Activated CD4-positive, alpha-beta T cell treated with anti-CD3 and anti-CD28 coated beads, Interleukin-2, amount 50 U/mL, for 1 hour (primary cell): ENCODE data around the gene YY1.

ENCODE experiments used
- DNase-seq: peaks from one replicate; pipeline ENCODE4 v3.0.0-alpha.2; 2020

YY1 gene

GRCh38 chr14:100317912-100318808 is 79.2 kb downstream of the YY1 start:
- DNase-seq, result peak; percentile 68

- DNase-seq, result no peak
Observed at GRCh38 chr14:100320157-100320856, 81.4 kb downstream of the YY1 start.

GRCh38 chr14:100321473-100322137 is 82.7 kb downstream of the YY1 start:
- no peak for DNase-seq

GRCh38 chr14:100322138-100322957 is 83.4 kb downstream of the YY1 start:
- no peak for DNase-seq

- no peak for DNase-seq
Observed at GRCh38 chr14:100323121-100323941, 84.4 kb downstream of the YY1 start, which contains the start of gene SLC25A47. SLC25A47 (plus strand) TSS chr14:100323339; CDS start chr14:100323415, 76 bp downstream.

- DNase-seq, result no peak
Observed at GRCh38 chr14:100323942-100324307, 85.0 kb downstream of the YY1 start.

GRCh38 chr14:100325231-100325632 is 86.3 kb downstream of the YY1 start:
- no peak for DNase-seq

GRCh38 chr14:100325958-100326357 is 87.0 kb downstream of the YY1 start:
- DNase-seq, result no peak

- no peak for DNase-seq
Observed at GRCh38 chr14:100327128-100327527, 88.2 kb downstream of the YY1 start.

- DNase-seq, result no peak
Observed at GRCh38 chr14:100328495-100329163, 89.7 kb downstream of the YY1 start.

- no peak for DNase-seq
Observed at GRCh38 chr14:100329233-100330006, 90.5 kb downstream of the YY1 start.

- no peak for DNase-seq
Observed at GRCh38 chr14:100330007-100330344, 91.0 kb downstream of the YY1 start.

GRCh38 chr14:100330388-100330931 is 91.5 kb downstream of the YY1 start:
- DNase-seq, result no peak

GRCh38 chr14:100332071-100332639 is 93.2 kb downstream of the YY1 start:
- DNase-seq, result no peak
